OCI-LY1 (cell line): ENCODE results near the gene FHIT.

Experiments
- CTCF ChIP-seq: fragments of 200-600 bp; sonication (generic), shearing (Covaris generic); IDR thresholded peaks from 2 replicates; pipeline ENCODE4 v1.5.1; 2017; ENCODE audit warnings: mild to moderate bottlenecking, antibody characterized with exemption, low read length, moderate library complexity, mixed read lengths
- EZH2 ChIP-seq: fragments of 200-600 bp; sonication (generic), shearing (Covaris generic); IDR thresholded peaks from 2 replicates; pipeline ENCODE4 v1.8.0; 2017; ENCODE audit warnings: borderline replicate concordance, mixed run types, mild to moderate bottlenecking, antibody characterized with exemption, low read length, moderate library complexity, mixed read lengths

DNA sequence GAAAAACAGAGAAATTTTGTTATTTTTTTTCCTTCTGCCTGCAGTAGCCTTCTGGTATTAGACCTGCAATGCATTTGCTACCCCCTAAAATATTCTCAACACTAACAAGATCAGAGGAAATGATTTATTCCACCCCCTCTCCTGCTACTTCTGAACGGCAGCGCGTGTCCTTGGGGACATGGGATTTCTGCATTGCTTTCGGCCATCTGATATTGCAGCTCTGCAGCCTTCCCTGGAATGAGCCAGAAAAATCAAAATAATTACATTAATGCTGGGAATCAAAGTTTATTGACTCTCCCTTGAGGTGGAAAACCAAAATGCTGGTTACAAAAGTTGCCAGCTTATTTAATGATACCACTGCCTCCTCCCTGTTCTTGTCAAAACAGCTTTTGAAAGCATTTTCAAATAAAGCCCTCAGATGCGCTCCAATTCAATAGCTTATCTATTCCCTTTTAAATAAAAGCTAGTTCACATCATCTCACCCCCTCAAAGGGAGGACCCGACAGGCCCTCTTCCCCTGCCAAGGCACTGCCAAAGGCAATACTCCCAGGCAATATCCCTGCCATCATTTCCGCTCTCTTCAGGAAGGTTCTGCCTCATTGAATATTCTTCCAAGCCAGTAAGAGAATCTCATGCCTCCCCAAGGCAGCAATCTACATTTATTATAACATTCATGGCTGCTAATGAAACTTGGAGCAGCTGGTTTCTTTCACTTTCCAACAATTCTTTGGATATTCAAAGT lies 96.6 kb downstream of the FHIT start:
- TF ChIP-seq CTCF (no peak), EZH2 (no peak)
